GM11168 (cell line): ENCODE data around the gene SRCAP.

Experiments used
- in situ Hi-C: fragments of 300-500 bp; cut with MboI; formaldehyde crosslinking; loops from one replicate; pipeline ENCODE4 v1.12.0; 2022; ENCODE audit warnings: low sequenced_read_pairs; ENCODE audit not compliant: unreplicated experiment

SRCAP gene

GRCh38 chr16:30728321-30728720 is 29.4 kb downstream of the SRCAP start:
- in situ Hi-C loops = no loop called here

- in situ Hi-C loops = no loop called here
These were observed 30.1 kb downstream of the SRCAP start for GRCh38 chr16:30728899-30729672.

- in situ Hi-C loops = no loop called here
These were observed 32.4 kb downstream of the SRCAP start for GRCh38 chr16:30731411-30731810.

GRCh38 chr16:30736995-30737793 is 38.2 kb downstream of the SRCAP start:
- in situ Hi-C loops = no loop called here

GRCh38 chr16:30737794-30738648 is 39.0 kb downstream of the SRCAP start:
- in situ Hi-C loops = no loop called here

- in situ Hi-C loops = no loop called here
These were observed 40.3 kb downstream of the SRCAP start for GRCh38 chr16:30738984-30739951.

GRCh38 chr16:30740364-30741251 is 41.6 kb downstream of the SRCAP start:
- in situ Hi-C loops = no loop called here

- in situ Hi-C loops = no loop called here
These were observed 42.5 kb downstream of the SRCAP start for GRCh38 chr16:30741461-30741914.

- in situ Hi-C loops = no loop called here
These were observed 44.7 kb downstream of the SRCAP start for GRCh38 chr16:30743716-30744115.

- in situ Hi-C loops = no loop called here
These were observed 45.2 kb downstream of the SRCAP start for GRCh38 chr16:30744183-30744582.

- in situ Hi-C loops = no loop called here
These were observed 46.1 kb downstream of the SRCAP start for GRCh38 chr16:30745082-30745481.

GRCh38 chr16:30746638-30747175 is 47.7 kb downstream of the SRCAP start:
- in situ Hi-C loops = no loop called here

GRCh38 chr16:30747331-30747730 is 48.4 kb downstream of the SRCAP start:
- in situ Hi-C loops = no loop called here

GRCh38 chr16:30747799-30748633 is 49.0 kb downstream of the SRCAP start, which contains the start of gene PHKG2:
TSS of gene PHKG2 (plus strand) at chr16:30748425. CDS start at chr16:30748821, 396 bp downstream.
- in situ Hi-C loops = no loop called here

GRCh38 chr16:30748634-30749445 is 49.9 kb downstream of the SRCAP start:
- in situ Hi-C loops = no loop called here

GRCh38 chr16:30750201-30750600 is 51.2 kb downstream of the SRCAP start:
- in situ Hi-C loops = no loop called here
